GM10847 (cell line): Measurements from ENCODE around the gene ZNF317.

Experiments used
- POLR2A ChIP-seq: IDR thresholded peaks from 2 replicates; pipeline ENCODE4 v1.6.1; 2011; ENCODE audit not compliant: insufficient read length; ENCODE audit errors: extremely low read depth

Gene ZNF317

DNA sequence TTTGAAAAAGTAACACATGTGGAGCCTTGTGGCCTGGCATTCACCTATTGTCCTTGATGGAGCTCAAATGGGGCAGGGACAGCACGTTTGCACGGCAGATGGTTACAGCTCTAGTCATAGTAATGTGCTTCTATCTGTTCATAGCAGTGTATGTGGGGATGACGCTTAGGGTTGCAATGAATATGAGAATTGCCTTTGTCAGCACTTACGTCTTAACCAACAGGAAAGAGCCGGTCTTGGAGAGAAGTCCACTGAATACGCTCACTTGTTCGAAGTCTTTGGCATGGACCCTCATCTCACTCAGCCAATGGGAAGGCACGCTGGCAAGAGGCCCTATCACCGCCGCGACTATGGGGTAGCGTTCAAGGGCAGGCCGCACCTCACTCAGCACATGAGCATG, 19.7 kb downstream of the ZNF317 start:
- no peak for TF ChIP-seq POLR2A

- TF ChIP-seq POLR2A: no peak
Measured at GRCh38 chr19:9161427-9161826, 21.2 kb downstream of the ZNF317 start.

- TF ChIP-seq POLR2A: no peak
Measured at GRCh38 chr19:9165261-9165660, 25.1 kb downstream of the ZNF317 start.

DNA sequence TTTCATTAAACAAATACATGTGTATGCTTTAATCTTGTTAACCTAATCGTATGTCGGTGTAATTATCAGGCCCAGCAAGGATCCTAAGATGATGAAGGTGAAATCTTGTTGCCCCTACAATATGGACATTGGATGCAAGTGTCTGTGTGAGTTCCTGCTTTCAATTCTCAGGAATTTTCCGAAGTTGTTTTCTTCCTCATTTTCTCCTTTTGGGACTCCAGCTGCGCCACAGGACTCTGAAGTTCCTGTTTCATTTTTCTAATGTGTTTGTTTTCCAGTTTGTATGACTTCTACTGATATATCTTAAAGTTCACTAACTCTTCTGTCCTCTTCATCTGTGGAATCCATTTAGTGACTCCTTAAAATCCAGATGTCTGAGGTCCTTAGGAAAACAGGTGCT, 26.6 kb downstream of the ZNF317 start:
- TF ChIP-seq POLR2A: no peak

GRCh38 chr19:9171393-9171991, 31.3 kb downstream of the ZNF317 start:
- no peak for TF ChIP-seq POLR2A

GRCh38 chr19:9175326-9175725, 35.1 kb downstream of the ZNF317 start:
- no peak for TF ChIP-seq POLR2A

GRCh38 chr19:9178901-9179300, 38.7 kb downstream of the ZNF317 start, which contains the start of gene OR7D2:
TSS of gene OR7D2 (plus strand) at chr19:9178979. CDS start at chr19:9185782, 6,803 bp downstream.
- TF ChIP-seq POLR2A: no peak

DNA sequence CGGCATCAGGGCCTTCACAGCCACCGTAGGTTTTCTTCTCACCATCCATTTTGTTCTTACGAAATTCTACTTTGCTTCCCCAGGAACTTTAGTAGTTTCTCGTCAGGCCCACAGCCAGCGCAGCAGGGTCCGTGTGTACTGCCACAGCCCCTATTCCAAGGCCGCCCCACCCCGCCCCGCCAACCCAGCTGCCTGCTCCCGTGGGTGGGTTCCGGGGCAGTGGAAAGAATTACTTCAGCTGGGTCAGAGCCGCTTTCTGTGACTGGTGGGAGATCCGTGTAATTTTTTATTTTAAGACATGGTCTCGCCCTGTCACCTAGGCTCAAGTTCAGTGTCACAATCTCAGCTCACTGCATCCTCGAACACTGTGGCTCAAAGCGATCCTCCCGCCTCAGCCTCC, 42.8 kb downstream of the ZNF317 start:
- TF ChIP-seq POLR2A: no peak

DNA sequence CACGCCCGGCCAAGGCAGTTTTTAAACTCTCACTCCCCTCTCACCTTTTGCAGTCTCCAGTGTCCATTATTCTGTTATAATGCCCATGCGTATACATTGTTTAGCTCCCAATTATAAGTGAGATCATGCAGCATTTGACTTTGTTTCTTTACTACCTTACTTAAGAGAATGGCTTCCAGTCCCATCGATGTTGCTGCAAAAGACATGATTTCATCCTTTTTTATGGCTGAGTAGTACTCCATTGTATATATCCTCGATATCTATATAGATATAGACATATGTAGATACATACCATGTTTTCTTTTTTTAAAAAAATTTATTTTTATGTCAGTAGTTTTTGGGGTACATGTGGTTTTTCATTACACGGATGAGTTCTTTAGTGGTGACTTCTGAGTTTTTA, 47.0 kb downstream of the ZNF317 start:
- no peak for TF ChIP-seq POLR2A

- TF ChIP-seq POLR2A: no peak
Measured at GRCh38 chr19:9189535-9189934, 49.3 kb downstream of the ZNF317 start.

DNA sequence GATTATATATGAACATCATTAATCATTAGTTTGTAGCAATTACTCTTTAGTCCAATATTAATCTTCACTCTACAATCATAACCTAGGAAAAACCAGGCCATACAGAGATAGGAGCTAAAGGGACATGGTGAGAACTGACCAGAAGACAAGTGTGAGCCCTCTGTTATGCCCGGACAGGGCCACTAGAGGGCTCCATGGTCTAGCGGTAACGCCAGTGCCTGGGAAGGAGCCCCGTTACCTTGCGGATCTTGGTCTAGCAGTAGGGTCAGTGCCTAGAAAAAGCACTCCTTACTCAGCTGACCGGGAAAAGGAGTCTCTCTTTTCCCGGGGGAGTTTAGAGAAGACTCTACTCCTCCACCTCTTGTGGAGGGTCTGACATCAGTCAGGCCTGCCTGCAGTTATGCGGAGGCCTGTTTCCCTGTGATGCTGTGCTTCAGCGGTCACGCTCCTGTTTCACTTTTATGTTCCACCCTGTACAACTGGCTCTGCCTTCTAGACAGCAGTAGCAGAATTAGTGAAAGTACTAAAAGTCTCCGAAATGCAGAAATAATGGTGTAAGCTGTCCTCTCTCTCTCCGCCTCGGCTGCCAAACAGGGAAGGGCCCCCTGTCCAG, 65.4 kb downstream of the ZNF317 start:
- TF ChIP-seq POLR2A: no peak
